ENCODE data around the gene SPATA2.
"Not testable (repeated sequence)": the region's sequence is repeated elsewhere in the genome, so short reads cannot be mapped to it uniquely, and the experiment has no call there.

SPATA2 gene, protein sequence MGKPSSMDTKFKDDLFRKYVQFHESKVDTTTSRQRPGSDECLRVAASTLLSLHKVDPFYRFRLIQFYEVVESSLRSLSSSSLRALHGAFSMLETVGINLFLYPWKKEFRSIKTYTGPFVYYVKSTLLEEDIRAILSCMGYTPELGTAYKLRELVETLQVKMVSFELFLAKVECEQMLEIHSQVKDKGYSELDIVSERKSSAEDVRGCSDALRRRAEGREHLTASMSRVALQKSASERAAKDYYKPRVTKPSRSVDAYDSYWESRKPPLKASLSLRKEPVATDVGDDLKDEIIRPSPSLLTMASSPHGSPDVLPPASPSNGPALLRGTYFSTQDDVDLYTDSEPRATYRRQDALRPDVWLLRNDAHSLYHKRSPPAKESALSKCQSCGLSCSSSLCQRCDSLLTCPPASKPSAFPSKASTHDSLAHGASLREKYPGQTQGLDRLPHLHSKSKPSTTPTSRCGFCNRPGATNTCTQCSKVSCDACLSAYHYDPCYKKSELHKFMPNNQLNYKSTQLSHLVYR

DNA sequence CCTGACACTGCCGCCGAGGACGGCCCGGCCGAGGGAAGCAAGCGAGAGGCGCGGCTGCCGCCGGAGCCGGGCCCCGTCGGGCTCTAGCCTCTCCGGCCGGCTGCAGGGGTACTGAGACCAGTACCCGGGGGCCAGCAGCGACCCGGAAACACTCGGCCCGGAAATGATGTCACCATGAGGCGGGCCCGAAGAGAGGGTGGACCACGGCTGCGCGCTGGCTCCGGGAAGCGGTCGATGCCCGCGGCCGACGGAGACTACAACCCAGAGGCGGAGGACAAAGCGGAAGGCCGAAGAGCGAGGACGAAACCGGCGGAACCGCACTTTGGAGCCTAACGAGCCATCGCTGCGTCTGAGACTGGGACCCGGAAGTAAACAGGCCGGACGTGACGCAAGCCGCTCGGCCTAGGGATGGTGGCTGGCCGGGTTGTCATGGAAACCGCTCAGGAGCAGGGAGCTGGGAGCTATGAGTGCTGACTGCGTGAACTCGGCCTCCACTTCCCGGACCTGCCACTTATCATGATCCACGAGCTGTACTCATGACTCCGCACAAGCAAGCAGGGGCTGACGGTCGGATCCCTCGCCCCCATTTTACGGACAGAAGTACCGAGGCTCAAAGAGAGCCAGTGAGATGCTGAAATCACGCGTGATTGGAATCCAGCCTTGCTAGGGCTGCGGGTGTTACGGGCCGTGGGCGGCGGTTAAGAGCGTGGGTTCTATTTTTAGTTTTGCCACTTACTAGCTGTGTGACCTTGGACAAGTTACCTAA, at the start of gene SPATA2:
SPATA2 (minus strand) TSS at position 150 of the 766 bp plus-strand sequence. CDS start 7,039 bp downstream, outside the sequence.
- peak; percentile 93 for DNase-seq

DNA sequence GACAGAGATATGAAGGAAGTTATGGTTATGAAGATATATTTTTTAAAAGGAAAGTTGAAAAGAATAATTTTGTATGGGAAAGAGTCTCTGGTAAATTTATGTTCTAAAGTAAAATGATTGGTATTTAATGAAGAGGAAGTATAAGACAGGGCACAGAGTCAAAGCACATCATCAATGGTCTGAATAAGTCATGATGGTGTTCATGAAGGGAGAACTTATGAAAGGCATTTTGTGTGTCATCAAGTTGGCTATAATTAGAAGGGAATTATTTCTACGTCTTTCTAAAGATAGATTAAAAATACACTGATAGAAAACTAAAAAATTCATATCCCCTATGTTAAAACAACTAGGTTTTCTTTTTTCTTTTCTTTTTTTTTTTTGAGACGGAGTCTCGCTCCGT, 46.1 kb upstream of the SPATA2 start:
- DNase-seq = no peak

DNA sequence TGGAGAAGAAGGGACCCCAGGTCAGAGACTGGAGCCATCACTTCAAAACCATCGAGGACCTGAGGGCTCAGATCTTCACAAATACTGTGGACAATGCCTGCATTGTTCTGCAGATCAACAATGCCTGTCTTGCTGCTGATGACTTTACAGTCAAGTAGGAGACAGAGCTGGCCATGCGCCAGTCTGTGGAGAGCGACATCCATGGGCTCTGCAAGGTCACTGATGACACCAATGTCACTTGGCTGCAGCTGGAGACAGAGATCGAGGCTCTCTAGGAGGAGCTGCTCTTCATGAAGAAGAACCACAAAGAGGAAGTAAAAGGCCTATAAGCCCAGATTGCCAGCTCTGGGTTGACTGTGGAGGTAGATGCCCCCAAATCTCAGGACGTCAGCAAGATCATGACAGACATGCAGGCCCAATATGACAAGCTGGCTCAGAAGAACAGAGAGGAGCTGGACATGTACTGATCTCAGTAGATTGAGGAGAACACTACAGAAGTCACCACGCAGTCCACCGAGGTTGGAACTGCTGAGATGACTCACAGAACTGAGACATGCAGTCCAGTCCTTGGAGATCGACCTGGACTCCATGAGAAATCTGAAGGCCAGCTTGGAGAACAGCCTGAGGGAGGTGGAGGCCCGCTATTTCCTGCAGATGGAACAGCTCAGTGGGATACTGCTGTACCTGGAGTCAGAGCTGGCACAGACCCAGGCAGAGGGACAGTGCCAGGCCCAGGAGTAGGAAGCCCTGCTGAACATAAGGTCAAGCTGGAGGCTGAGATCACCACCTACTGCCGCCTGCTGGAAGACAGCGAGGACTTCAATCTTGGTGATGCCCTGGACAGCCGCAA, 42.0 kb upstream of the SPATA2 start:
- DNase-seq = peak; percentile 1

DNA sequence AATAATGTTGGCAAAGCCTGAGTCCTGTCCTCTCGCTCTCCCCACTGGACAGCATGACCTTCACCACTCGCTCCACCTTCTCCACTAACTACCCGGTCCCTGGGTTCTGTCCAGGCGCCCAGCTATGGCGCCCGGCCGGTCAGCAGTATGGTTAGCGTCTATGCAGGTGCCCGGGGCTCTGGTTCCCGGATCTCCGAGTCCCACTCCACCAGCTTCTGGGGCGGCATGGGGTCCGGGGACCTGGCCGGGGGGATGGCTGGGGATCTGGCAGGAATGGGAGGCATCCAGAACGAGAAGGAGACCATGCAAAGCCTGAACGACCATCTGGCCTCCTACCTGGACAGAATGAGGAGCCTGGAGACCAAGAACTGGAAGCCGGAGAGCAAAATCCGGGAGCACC, 41.4 kb upstream of the SPATA2 start:
- DNase-seq = no peak

DNA sequence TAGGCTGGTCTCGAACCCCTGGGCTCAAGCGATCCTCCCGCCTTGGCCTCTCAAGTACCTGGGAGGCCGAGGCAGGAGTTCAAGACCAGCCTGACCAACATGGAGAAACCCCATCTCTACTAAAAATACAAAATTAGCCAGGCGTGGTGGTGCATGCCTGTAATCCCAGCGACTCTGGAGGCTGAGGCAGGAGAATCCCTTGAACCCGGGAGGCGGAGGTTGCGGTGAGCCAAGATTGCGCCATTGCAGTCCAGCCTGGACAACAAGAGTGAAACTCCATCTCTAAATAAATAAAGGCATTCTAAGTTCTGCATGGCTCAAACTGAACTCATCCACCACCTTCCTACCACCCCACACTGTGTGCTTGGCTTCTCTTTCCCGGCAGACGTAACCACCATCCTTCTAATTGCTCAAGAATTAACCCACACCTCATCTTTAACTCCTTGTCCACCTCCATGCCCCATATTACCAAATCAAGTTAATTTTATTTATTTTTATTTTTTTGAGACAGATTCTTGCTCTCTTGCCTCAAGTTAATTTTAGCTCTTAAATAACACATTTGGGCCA, 40.6 kb upstream of the SPATA2 start:
- DNase-seq = not testable (repeated sequence)

DNA sequence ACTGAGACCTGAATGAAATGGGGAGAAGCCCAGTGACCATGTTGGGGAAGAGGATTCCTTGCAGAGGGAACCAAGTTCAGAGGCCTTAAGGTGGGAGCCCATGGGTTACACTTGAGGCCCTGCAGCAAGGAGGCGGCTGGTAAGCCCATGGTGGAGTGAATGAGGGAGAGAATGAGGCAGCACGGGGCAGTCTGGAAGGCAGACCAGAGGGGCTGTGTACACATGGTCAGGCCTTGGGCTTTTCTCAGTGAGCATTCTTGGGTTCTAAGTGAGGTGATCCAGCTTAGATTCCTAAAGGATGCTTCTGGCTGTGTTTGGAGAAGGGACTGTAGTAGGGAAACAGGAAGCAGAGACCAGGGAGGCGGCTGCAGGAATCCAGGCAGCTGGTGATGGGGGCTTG, 39.8 kb upstream of the SPATA2 start:
- no peak for DNase-seq

DNA sequence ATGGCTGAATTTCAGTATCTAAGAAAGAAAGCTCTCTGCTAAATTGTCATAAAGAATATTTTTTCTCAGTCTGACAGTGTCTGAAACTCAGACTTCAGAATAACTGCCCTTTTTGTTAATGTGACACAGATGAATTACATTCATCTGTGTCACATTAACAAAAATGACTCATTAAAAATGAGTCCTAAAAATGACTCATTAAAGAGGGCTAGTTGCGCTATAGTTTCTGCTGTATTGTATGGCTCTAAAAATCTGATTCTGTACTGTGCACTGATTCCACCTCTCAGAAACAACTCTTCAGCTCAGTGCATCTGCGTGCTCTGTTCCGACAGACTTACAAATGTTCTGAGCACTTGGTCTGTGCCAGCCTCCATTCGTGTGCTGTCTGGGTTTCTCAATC, 35.8 kb upstream of the SPATA2 start:
- no peak for DNase-seq

DNA sequence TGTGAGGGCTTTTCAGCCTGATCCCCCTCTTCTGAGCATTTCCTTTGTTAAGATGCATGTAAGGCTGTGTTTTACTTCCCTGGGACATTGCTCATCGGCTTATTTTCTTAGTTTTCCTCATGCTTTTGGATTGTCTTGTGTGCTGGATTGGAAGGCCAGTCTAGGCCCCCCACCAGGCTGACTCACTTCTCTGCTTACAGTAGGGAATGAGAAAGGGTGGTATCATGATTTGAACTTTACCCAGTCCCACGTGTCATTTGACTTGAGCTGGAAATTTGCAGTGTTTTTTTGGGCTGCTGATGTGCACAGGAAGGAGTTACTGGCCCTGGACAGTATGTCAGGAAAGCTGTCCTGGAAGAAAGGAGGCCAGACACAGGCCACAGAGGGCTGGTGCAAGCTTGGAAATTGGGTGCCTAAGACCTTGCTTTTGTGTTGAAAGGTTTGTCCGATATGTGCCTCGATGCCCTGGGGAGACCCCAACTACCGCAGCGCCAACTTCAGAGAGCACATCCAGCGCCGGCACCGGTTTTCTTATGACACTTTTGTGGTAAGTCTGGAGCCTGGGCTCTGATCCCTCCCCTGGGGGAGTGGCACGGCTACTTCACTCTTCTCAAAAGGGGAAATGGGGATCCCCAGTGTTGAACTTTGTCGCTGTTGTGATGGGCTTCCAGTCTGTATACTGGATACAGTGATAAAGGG, 33.6 kb upstream of the SPATA2 start:
- DNase-seq = no peak

DNA sequence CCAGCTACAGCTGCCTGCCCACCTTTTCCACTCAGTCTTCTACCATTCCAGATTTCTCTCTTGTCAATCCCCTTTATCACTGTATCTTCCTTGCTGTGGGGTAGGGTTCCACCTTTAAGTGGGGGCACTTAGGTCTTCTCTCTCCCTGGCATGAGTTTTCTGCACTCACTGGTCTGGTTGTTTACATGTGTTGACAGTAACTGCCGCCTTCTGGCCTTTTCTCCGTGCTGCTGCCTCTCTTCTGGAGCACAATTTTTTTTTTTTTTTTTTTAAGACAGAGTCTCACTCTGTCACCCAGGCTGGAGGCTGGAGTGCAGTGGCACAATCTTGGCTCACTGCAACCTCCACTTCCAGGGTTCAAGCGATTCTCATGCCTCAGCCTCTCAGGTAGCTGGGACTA, 32.8 kb upstream of the SPATA2 start:
- no peak for DNase-seq

DNA sequence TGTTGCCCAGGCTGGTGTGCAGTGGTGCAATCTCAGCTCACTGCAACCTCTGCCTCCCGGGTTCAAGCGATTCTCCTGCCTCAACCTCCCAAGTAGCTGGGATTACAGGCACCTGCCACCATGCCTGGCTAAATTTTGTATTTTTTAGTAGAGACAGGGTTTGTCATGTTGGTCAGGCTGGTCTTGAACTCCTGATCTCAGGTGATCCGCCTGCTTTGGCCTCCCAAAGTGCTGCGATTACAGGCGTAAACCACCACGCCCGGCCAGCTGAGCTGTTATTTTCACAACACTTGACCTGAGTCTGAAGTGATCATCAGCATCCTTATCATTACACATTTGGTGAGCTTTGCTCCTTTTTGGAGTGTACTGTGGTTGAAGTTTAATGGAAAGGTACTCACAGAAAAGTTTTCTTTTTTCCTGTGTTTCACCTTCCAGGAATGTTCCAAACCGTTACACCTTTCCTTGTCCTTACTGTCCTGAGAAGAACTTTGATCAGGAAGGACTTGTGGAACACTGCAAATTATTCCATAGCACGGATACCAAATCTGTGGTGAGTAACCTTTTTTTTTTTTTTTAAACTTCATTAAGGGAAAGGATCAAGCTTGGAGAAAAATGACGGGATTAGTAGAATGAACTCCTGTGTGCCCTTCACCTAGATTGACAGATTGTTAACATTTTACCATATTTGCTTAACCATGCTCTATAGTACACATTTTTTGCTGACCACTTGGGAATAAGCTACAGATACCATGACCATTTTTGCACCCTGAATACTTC, 30.6 kb upstream of the SPATA2 start:
- no peak for DNase-seq

DNA sequence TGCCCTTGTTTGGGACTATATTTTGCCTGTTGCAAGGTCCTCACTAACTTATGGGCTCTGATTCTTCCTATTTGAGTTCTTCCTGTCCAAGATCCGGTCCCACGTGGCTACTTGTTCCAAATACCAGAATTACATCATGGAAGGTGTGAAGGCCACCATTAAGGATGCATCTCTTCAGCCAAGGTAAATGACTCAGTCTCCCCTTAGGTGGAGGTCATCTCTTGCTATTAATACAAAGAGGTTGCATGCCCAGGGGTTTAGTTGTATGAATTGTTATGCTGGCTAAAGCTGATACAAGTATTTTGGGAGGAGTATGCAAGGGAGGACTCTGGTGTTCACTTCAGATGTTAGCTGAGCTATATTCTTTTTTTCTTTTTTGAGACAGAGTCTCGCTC, 30.0 kb upstream of the SPATA2 start:
- DNase-seq = no peak

DNA sequence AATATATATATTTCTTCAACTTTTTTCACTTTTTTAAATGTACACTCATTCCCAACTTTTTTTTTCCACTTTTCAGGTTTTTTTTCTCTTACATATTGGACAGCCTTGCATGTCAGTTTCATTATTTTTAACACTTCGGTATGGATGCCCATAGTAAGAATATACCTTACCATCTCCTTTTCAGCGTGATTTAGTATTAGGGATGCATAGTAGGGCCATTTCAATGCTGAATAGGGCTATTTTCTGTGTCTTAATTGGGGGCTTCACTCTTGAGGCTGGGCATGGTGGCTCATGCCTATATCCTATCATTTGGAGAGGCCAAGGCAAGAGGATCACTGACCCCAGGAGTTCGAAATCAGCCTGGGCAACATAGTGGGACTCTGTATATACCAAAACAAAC, 27.6 kb upstream of the SPATA2 start:
- no peak for DNase-seq

DNA sequence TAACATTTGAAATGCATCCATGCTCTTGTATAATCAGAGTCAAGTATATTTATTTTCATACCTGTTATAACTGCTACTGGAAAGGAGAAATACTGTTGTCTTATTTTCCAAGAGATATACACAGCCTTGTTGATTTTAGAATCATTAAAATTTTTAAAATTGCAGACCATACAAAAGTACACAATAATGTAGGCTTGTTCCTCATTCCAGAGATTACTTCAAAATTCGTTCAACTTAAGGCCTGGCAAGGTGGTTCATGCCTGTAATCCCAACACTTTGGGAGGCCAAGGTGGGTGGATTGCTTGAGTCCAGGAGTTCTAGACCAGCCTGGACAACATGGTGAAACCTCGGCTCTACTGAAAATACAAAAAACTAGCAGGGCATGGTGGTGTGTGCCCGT, 27.0 kb upstream of the SPATA2 start:
- no peak for DNase-seq

DNA sequence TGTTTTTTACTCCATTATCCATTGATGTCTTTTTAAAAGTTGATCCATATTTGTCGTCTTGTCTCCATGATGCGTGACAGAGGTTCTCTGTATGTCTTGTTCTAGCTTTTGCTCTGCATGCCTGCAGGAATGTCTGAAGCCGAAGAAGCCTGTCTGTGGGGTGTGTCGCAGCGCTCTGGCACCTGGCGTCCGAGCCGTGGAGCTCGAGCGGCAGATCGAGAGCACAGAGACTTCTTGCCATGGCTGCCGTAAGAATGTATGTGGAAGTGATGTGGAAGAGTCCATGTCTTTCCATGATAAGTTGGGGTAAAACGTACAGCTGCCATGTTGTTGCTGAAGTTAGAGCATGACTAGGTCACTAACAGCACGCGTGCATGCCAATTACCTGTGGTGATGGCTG, 26.1 kb upstream of the SPATA2 start:
- no peak for DNase-seq

DNA sequence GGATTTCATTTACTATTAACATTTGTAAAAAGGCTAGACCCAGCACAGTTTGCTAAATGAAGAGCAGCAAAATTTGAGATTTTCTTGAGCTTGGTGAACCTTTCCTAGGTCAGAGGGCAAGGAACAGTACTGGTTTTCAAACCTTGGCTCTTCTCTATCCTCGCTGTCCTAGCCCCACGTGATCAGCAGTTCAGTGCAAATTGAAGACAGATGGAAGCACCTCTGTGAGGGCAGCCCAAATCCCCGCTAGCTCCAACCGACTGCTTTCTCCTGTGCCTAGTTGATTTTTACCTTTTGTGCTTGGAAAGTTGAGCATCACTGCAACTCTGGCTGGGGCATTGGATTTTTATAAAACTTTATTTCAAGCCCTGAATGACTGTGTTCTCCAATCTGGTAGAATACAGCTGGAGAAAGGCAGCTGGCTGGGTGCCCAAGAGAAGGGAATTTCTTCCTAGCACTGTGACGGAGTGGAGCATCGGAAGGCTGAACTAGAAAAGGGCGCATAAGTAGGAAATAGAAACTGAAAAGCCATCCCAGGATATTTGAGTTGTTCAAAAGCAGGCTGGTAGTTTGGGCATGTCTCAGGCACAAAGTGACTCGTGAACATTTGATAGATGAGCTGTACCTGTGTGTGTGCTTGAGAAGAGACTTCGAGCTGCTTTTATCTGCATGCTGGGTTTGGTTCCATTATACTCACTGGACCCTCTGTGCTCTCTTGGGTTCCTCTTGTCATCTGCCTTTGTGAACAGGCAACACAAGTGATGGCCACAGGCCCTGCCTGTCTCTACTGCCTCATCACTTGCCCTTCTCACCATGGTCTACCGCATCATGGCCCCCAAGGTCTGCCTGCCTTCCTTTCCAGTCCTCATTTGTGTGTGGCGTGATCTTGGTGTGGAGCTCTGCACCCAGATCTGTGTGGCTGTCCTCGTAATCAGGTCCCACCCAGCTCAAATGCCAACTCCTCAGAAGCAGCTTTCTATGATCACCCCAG, 23.1 kb upstream of the SPATA2 start:
- DNase-seq = peak; percentile 27

DNA sequence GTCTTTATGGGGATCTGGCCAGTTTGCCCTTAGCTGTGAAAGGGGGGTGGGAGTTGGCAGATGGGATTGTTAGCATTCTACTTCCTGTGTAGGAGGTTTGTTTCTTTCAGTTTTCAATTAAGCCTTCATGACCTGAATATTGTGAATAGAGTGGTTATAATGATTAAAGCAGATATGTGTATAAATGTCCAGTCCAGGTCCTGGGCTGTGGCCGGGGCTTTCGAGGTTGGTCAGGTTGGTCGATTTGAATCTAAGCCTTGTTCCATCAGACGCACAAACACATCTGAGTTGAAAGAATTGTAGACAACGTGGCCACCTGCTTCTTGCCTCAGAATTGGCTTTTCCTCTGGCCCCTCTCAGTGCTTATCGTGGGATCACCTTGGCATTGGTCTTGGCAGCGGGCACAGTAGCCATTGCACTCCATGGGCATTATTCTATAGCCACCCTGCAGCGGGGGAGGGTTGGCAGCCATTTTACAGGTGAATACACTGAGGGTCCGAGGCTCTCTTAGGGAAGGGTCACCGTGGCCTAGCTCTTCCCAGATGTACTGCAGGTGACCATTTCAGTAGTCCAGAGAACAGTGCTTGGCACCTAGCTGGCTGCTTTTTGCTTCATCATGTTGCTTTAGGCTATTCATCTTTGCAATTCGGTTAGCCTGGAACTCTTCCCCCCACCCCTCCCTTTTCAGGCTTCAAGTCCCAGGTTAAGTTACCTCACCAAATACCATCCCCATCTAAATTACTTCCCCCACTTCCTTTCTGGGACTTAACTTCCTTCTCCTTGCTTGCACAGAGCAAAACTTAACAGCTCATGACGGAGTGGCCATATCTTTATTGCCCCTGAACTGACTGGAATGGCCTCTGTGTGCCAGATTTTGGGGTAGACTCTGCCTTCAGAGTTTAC, 21.9 kb upstream of the SPATA2 start:
- DNase-seq = peak; percentile 5

DNA sequence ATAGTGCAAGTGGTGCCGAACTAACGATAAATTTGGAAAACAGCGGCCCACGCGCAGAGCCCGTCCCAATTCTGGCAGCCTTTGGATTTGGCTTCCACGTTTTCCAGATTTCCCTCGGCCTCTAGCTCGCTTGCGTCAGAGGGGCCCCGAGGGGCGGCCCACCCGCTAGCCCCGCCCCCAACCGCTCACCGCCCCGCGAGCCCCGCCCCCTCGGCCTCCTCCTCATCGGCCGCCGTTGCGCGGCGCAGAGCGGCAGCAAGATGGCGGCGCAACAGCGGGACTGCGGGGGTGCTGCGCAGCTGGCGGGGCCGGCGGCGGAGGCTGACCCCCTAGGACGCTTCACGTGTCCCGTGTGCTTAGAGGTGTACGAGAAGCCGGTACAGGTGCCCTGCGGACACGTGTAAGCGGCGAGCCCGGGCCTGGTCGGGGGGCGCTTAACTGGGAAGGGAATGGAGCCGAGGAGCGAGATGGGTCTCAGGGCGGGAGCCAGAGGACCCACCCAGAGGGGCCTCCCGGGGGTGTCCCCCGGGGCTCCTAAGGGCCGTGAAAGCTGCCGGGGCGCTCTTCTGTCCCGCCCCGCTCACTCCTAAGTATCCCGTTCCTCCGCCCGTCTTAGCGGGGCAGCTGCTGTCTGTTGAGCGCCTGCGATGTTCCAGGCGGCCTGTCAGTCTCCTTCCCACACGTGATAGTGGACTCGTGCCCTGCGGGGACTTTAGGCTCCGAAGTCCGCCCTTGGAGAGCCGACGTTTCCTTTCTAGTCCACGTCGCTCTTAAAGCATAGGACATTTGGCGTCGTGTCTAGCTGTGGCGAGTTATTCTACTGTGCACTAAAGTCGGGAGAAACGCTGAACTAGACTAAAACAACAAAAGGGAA, 21.1 kb upstream of the SPATA2 start, which contains the start of gene RNF114:
RNF114 (plus strand) TSS at position 245 of the 874 bp plus-strand sequence; CDS start at position 261, 16 bp downstream.
- DNase-seq = peak; percentile 92

DNA sequence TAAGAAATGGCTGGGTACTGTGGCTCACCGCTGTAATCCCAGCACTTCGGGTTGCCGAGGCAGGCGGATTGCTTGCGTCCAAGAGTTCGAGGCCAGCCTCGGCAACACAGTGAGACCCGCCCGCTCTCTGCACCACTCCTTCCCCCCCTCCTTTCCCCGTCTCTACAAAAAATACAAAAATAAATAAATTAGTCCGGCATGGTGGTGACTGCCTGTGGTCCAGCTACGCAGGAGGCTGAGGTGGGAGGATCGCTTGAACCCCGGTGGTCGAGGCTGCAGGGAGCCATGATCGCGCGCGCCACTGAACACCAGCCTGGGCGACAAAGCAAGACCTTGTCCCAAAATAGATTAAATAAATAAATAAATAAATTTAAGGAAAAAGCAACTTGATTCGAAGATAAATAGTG, 20.4 kb upstream of the SPATA2 start:
- peak; percentile 54 for DNase-seq

Data from NCI-H69 (cell line).